ENCODE measurements around the gene KNSTRN. TPM values are rescaled to one million over a fixed set of nuclear protein-coding genes. Genes with fewer than 3 reads are reported as not detected.

Gene KNSTRN
- total and polyA plus RNA-seq, 2 of the 13 experiments (the other 11 are each of a cell fraction or from before 2014, with no cell fraction given), result 20.3 to 62.3 TPM

DNA sequence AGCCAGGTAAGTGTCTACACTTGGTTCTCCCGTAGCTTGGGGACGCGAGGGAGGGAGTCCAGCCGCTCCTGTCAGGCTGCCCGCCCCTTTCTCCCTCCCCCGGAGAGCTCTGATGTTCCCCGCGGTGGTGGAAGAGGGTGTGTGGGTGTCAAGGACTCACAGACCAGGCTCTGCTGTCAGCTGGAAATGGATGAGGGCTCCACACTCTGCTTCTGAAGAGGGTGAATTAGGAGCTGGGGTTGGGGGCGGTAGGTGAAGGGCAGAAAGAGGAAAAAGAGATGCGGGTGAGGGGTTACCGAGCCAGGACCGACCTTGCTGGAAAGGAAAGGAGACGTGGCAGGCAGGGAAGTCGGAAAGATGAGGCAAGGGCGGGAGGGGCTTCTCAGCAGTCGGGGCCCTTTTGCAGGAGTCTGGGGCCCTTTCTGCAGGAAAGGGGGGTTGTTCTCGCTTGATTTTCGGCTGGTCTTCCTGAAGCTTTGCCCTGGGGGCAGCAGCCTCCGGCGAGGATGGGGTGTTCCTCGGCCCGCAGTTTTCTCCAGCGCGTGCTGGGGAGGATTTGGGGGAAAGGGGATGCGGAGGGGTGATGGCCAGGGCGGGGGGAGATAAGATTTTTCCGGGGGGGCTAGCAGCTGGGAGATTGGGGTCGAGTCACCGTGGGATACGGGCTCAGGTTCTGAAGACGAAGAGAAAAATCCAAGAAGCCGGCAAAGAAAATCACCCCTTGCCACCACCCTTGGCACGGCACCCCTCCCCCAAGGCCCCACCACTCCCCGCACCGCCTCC is 57.6 kb downstream of the KNSTRN start (continued):
- TF ChIP-seq LRRFIP1 (CRISPR knock-in tag; conservative IDR thresholded peaks at IDR 0.05), result no peak
- TF ChIP-seq PHB2 (IDR thresholded peaks at IDR 0.05; ENCODE audit: partially characterized antibody), result no peak
- TF ChIP-seq NFATC3 (CRISPR knock-in tag; IDR thresholded peaks at IDR 0.05), result no peak
- TF ChIP-seq ZNF224 (CRISPR knock-in tag; IDR thresholded peaks at IDR 0.05), result no peak
- peak; percentile 41; the same call in 1 of the 2 replicates for TF ChIP-seq ZNF746 (CRISPR knock-in tag; IDR thresholded peaks at IDR 0.05)
- TF ChIP-seq HDAC1 (CRISPR knock-in tag; IDR thresholded peaks at IDR 0.05), result no peak
- no peak for TF ChIP-seq ZXDC (CRISPR knock-in tag; IDR thresholded peaks at IDR 0.05)
- no peak for TF ChIP-seq ZNF646 (CRISPR knock-in tag; IDR thresholded peaks at IDR 0.05)
- no peak for TF ChIP-seq MAX (IDR thresholded peaks at IDR 0.05)
- no peak for TF ChIP-seq FOSL2 (CRISPR knock-in tag; IDR thresholded peaks at IDR 0.05)
- no peak for TF ChIP-seq CHD2 (IDR thresholded peaks at IDR 0.05; ENCODE audit: low read depth, low read length)
- no peak for TF ChIP-seq POLR2AphosphoS5 (IDR thresholded peaks at IDR 0.05; ENCODE audit: low read depth, low read length)
- no peak for TF ChIP-seq FOSL1 (CRISPR knock-in tag; IDR thresholded peaks at IDR 0.05; ENCODE audit: borderline replicate concordance)
- TF ChIP-seq NRL (CRISPR knock-in tag; IDR thresholded peaks at IDR 0.05; ENCODE audit: borderline replicate concordance), result 0 out of 2 replicates have a peak, but pooled peaks have one; percentile 48
- peak; percentile 18 for TF ChIP-seq RBM39 (IDR thresholded peaks at IDR 0.05; ENCODE audit: low read depth, low read length, poor library complexity, severe bottlenecking)
- no peak for TF ChIP-seq ZNF569 (CRISPR knock-in tag; IDR thresholded peaks at IDR 0.05; ENCODE audit: borderline replicate concordance)
- TF ChIP-seq ZNF570 (CRISPR knock-in tag; IDR thresholded peaks at IDR 0.05; ENCODE audit: borderline replicate concordance), result no peak
- TF ChIP-seq ELF4 (CRISPR knock-in tag; IDR thresholded peaks at IDR 0.05; ENCODE audit: borderline replicate concordance), result no peak
